GM23338 (cell line): ENCODE results near the gene WNT1. TPM values are rescaled to one million over a fixed set of nuclear protein-coding genes. Genes with fewer than 3 reads are reported as not detected.

ENCODE experiments used
- ATAC-seq: fragments of 200-7000 bp; cut with Tn5 transposase; 3 replicates; pipeline ENCODE4 v1.9.1; 2020
- DNase-seq: peaks from one replicate; pipeline ENCODE4 v3.0.0-alpha.2; 2015; ENCODE audit warnings: low spot score
- H2AFZ ChIP-seq: fragments of 200-600 bp; sonication (generic); 2 replicates; pipeline ENCODE4 v1.8.0; 2016; ENCODE audit warnings: antibody characterized with exemption, mild to moderate bottlenecking, moderate library complexity
- H3F3A ChIP-seq: fragments of 200-600 bp; sonication (generic); replicated peaks from 2 replicates; pipeline ENCODE4 v1.8.0; 2017; ENCODE audit warnings: antibody characterized with exemption, mixed run types, low read depth
- H3K27ac ChIP-seq: fragments of 200-600 bp; sonication (generic); 2 replicates; pipeline ENCODE4 v1.6.1; 2016; ENCODE audit warnings: low read depth
- H3K27me3 ChIP-seq: fragments of 200-600 bp; sonication (generic); 2 replicates; pipeline ENCODE4 v1.8.0; 2016; ENCODE audit warnings: mild to moderate bottlenecking, mixed run types, moderate library complexity; ENCODE audit not compliant: insufficient read depth
- H3K36me3 ChIP-seq: fragments of 200-600 bp; sonication (generic); 2 replicates; pipeline ENCODE4 v1.8.0; 2016; ENCODE audit warnings: mild to moderate bottlenecking; ENCODE audit not compliant: insufficient read depth
- H3K4me1 ChIP-seq: fragments of 200-600 bp; sonication (generic); 2 replicates; pipeline ENCODE4 v1.8.0; 2016; ENCODE audit warnings: mild to moderate bottlenecking, moderate library complexity; ENCODE audit not compliant: insufficient read depth
- H3K4me2 ChIP-seq: fragments of 200-600 bp; sonication (generic); 2 replicates; pipeline ENCODE4 v1.7.1; 2017; ENCODE audit warnings: mixed run types
- H3K4me3 ChIP-seq: fragments of 200-600 bp; sonication (generic); 2 replicates; pipeline ENCODE4 v1.6.1; 2016; ENCODE audit warnings: mixed run types
- H3K79me2 ChIP-seq: fragments of 200-600 bp; sonication (generic); replicated peaks from 2 replicates; pipeline ENCODE4 v1.8.0; 2017; ENCODE audit warnings: mild to moderate bottlenecking; ENCODE audit not compliant: insufficient read depth
- H3K9me2 ChIP-seq: fragments of 200-600 bp; sonication (generic); 2 replicates; pipeline ENCODE4 v1.8.0; 2017; ENCODE audit not compliant: insufficient read depth
- H4K20me1 ChIP-seq: fragments of 200-600 bp; sonication (generic); replicated peaks from 2 replicates; pipeline ENCODE4 v1.8.0; 2017; ENCODE audit warnings: mild to moderate bottlenecking; ENCODE audit not compliant: insufficient read depth
- H3K27ac Mint-ChIP-seq: 2 replicates; pipeline ENCODE4 v1.8.0; 2020; ENCODE audit warnings: inconsistent platforms, mild to moderate bottlenecking, moderate library complexity, mixed read lengths
- H3K27me3 Mint-ChIP-seq: 3 replicates; pipeline ENCODE4 v1.8.0; 2022; ENCODE audit warnings: low read depth, mild to moderate bottlenecking, moderate library complexity, mixed read lengths, inconsistent platforms; ENCODE audit not compliant: insufficient read depth, poor library complexity
- H3K36me3 Mint-ChIP-seq: 3 replicates; pipeline ENCODE4 v1.8.0; 2021; ENCODE audit warnings: low read depth, mild to moderate bottlenecking, inconsistent platforms, moderate library complexity, mixed read lengths
- H3K4me1 Mint-ChIP-seq: 3 replicates; pipeline ENCODE4 v1.8.0; 2020; ENCODE audit warnings: mild to moderate bottlenecking, inconsistent platforms, mixed read lengths
- H3K4me3 Mint-ChIP-seq: 3 replicates; pipeline ENCODE4 v1.8.0; 2021; ENCODE audit warnings: moderate library complexity, mild to moderate bottlenecking, inconsistent platforms, mixed read lengths
- H3K9me3 Mint-ChIP-seq: 3 replicates; pipeline ENCODE4 v1.8.0; 2020; ENCODE audit warnings: moderate library complexity, mild to moderate bottlenecking, inconsistent platforms, mixed read lengths
- CTCF ChIP-seq, 2 experiments: fragments of 200-600 bp in 1 of 2; sonication (generic) in 1 of 2; conservative IDR thresholded peaks; 2 replicates each; pipeline versions ENCODE4 v1.5.1 to v1.6.1; 2016 to 2017; ENCODE audit warnings: antibody characterized with exemption in 2 of 2, low read depth in 2 of 2, mild to moderate bottlenecking in 2 of 2, moderate library complexity in 1 of 2
- ETS1 ChIP-seq: IDR thresholded peaks from 2 replicates; pipeline ENCODE4 v1.6.1; 2016; ENCODE audit warnings: antibody characterized with exemption
- EZH2 ChIP-seq: fragments of 200-600 bp; sonication (generic); IDR thresholded peaks from one replicate; pipeline ENCODE4 v1.8.0; 2017; ENCODE audit warnings: antibody characterized with exemption, mild to moderate bottlenecking, low read depth; ENCODE audit not compliant: unreplicated experiment
- EZH2phosphoT487 ChIP-seq: fragments of 200-600 bp; sonication (generic); IDR thresholded peaks from one replicate; pipeline ENCODE4 v1.8.1; 2018; ENCODE audit warnings: antibody characterized with exemption; ENCODE audit not compliant: unreplicated experiment
- NANOG ChIP-seq: IDR thresholded peaks from 2 replicates; pipeline ENCODE4 v1.6.1; 2016; ENCODE audit warnings: antibody characterized with exemption, borderline replicate concordance
- POLR2AphosphoS5 ChIP-seq: IDR thresholded peaks from 2 replicates; pipeline ENCODE4 v1.6.1; 2016; ENCODE audit warnings: antibody characterized with exemption, low read depth
- REST ChIP-seq: IDR thresholded peaks from one replicate; pipeline ENCODE4 v1.6.1; 2018; ENCODE audit warnings: antibody characterized with exemption; ENCODE audit not compliant: unreplicated experiment
- ZNF114 ChIP-seq: fragments of 250-450 bp; sonication (Bioruptor Pico); IDR thresholded peaks from 2 replicates; pipeline ENCODE4 v1.5.0; 2020; ENCODE audit warnings: mild to moderate bottlenecking, moderate library complexity
- ZNF331 ChIP-seq: fragments of 250-450 bp; sonication (Bioruptor Pico); IDR thresholded peaks from 2 replicates; pipeline ENCODE4 v1.5.0; 2020; ENCODE audit warnings: low read depth, mild to moderate bottlenecking, moderate library complexity
- polyA plus RNA-seq: library from polyadenylated mRNA; unstranded; fragments of >200 nt; fragmentation: Nextera tagmentation; extraction: Ambion mirVana; gene quantifications from 2 replicates; pipeline ENCODE4 v1.2.1, GENCODE V29; 2016
- total RNA-seq: library from RNA; depleted of rRNA; stranded (reverse); fragments of >200 nt; shearing (Covaris generic); gene quantifications from 2 replicates; pipeline ENCODE4 v1.2.3, GENCODE V29; 2014

Gene WNT1
- total and polyA plus RNA-seq, 2 experiments from 2014 or later = not detected

GRCh38 chr12:48938805-48939204 lies 39.3 kb upstream of the WNT1 start:
- no peak for ATAC-seq
- TF ChIP-seq ETS1 (no peak), NANOG (no peak), EZH2 (no peak), EZH2phosphoT487 (no peak), ZNF331 (no peak), POLR2AphosphoS5 (no peak), REST (no peak), CTCF (conservative IDR thresholded peaks at IDR 0.05; ENCODE audit: low read depth in 2 of 2) (no peak)
- Histone ChIP-seq H3K36me3 (peaks cover 14% of the 10 kb centered on the region), H3K27ac (no peak overlapping the region), H3K4me2 (no peak overlapping the region), H3F3A (no peaks in the 10 kb centered on the region), H4K20me1 (peaks cover 54% of the 10 kb centered on the region), H3K79me2 (peaks cover 34% of the 10 kb centered on the region), H3K27me3 (no peaks in the 10 kb centered on the region), H3K9me2 (no peaks in the 10 kb centered on the region), H3K4me3 (no peak overlapping the region), H2AFZ (no peak overlapping the region), H3K4me1 (no peaks in the 10 kb centered on the region)
- no peak overlapping the region for H3K27ac Mint-ChIP-seq
- peaks cover 14% of the 10 kb centered on the region for H3K4me1 Mint-ChIP-seq
- peaks cover 5% of the 10 kb centered on the region for H3K27me3 Mint-ChIP-seq
- DNase-seq = no peak
- no peaks in the 10 kb centered on the region for H3K9me3 Mint-ChIP-seq
- no peak overlapping the region for H3K4me3 Mint-ChIP-seq
- H3K36me3 Mint-ChIP-seq = peaks cover 70% of the 10 kb centered on the region

- Histone ChIP-seq H3K4me3 (no peak overlapping the region), H3K4me1 (no peaks in the 10 kb centered on the region), H3K27me3 (no peaks in the 10 kb centered on the region), H3K79me2 (peaks cover 48% of the 10 kb centered on the region), H3K36me3 (peaks cover 12% of the 10 kb centered on the region), H3K4me2 (no peak overlapping the region), H3F3A (no peaks in the 10 kb centered on the region), H3K9me2 (no peaks in the 10 kb centered on the region), H2AFZ (no peak overlapping the region), H3K27ac (no peak overlapping the region), H4K20me1 (peaks cover 65% of the 10 kb centered on the region)
- no peak for DNase-seq
- Mint-ChIP-seq H3K4me3 (no peak overlapping the region), H3K27ac (no peak overlapping the region), H3K36me3 (peaks cover 58% of the 10 kb centered on the region), H3K4me1 (peaks cover 14% of the 10 kb centered on the region), H3K27me3 (peaks cover 7% of the 10 kb centered on the region), H3K9me3 (no peaks in the 10 kb centered on the region)
- no peak for ATAC-seq
- TF ChIP-seq ZNF114 (no peak), CTCF (conservative IDR thresholded peaks at IDR 0.05; ENCODE audit: low read depth in 2 of 2) (no peak), REST (no peak)
These were observed 37.9 kb upstream of the WNT1 start for GRCh38 chr12:48940181-48940580.
